Measurements from ENCODE around the gene CALU. TPM values are rescaled to one million over a fixed set of nuclear protein-coding genes. Genes with fewer than 3 reads are reported as not detected.

Gene CALU
- polyA plus RNA-seq, 1 donor = 92.5 TPM

DNA sequence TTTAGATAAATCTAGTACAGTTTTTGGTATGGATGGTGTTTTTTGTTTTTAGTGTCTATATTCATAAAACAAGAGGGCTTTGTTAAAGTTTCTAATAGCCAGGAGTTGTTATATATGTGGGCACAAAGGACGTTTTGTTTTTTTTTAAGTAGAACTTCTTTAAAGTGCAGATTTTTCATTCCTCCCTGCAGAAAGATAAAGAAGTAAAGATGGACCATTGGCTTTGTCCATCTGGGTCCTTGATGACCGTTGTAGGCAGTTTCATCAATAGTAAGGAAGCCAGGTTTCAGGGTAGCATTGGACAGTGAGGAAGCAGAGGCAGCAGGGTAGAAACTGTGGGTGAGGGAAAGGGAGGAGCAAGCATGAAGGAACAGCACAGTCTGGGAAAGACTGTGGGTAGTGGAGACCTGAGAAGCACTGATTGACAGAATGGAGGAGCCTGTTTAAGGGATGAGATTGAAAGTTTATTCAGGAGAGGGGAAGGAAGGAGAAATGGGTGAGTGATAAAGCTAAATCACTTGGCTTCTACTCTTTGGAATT lies 5.3 kb downstream of the CALU start:
- WGBS (ENCODE audit: insufficient coverage, low lambda C conversion rate) = no CpG with 5 or more reads among the region's 2 CpGs
- no peaks in the 10 kb centered on the region for H3K27me3 ChIP-seq (ENCODE audit: control insufficient read depth, insufficient read depth, low read length)
- H3K36me3 ChIP-seq (ENCODE audit: control insufficient read depth, insufficient read depth, low read length) = peaks cover 11% of the 10 kb centered on the region
- no peak overlapping the region for H3K4me3 ChIP-seq (ENCODE audit: low read length)
- H3K4me1 ChIP-seq (ENCODE audit: control insufficient read depth, insufficient read depth, low read length) = peaks cover 9% of the 10 kb centered on the region
- H3K27ac ChIP-seq (ENCODE audit: low read length) = no peak overlapping the region
- H3K9me3 ChIP-seq (ENCODE audit: control insufficient read depth, low read depth, low read length) = no peaks in the 10 kb centered on the region
- DNase-seq = no peak

GRCh38 chr7:128745706-128746105 lies 6.5 kb downstream of the CALU start:
- H3K4me3 ChIP-seq (ENCODE audit: low read length) = no peak overlapping the region
- peaks cover 17% of the 10 kb centered on the region for H3K36me3 ChIP-seq (ENCODE audit: control insufficient read depth, insufficient read depth, low read length)
- no peak for DNase-seq
- no peak overlapping the region for H3K27ac ChIP-seq (ENCODE audit: low read length)
- no peaks in the 10 kb centered on the region for H3K9me3 ChIP-seq (ENCODE audit: control insufficient read depth, low read depth, low read length)
- H3K27me3 ChIP-seq (ENCODE audit: control insufficient read depth, insufficient read depth, low read length) = no peaks in the 10 kb centered on the region
- 67% methylated on average over 1 of the region's 1 CpG for WGBS (ENCODE audit: insufficient coverage, low lambda C conversion rate)
- peaks cover 4% of the 10 kb centered on the region for H3K4me1 ChIP-seq (ENCODE audit: control insufficient read depth, insufficient read depth, low read length)

- H3K4me1 ChIP-seq (ENCODE audit: control insufficient read depth, insufficient read depth, low read length) = no peaks in the 10 kb centered on the region
- no peak overlapping the region for H3K4me3 ChIP-seq (ENCODE audit: low read length)
- peaks cover 24% of the 10 kb centered on the region for H3K36me3 ChIP-seq (ENCODE audit: control insufficient read depth, insufficient read depth, low read length)
- WGBS (ENCODE audit: insufficient coverage, low lambda C conversion rate) = no CpG with 5 or more reads among the region's 6 CpGs
- DNase-seq = peak; percentile 20 to 64
- H3K27ac ChIP-seq (ENCODE audit: low read length) = no peak overlapping the region
- H3K9me3 ChIP-seq (ENCODE audit: control insufficient read depth, low read depth, low read length) = no peaks in the 10 kb centered on the region
- no peaks in the 10 kb centered on the region for H3K27me3 ChIP-seq (ENCODE audit: control insufficient read depth, insufficient read depth, low read length)
Observed at GRCh38 chr7:128747327-128748079, 8.3 kb downstream of the CALU start.

DNA sequence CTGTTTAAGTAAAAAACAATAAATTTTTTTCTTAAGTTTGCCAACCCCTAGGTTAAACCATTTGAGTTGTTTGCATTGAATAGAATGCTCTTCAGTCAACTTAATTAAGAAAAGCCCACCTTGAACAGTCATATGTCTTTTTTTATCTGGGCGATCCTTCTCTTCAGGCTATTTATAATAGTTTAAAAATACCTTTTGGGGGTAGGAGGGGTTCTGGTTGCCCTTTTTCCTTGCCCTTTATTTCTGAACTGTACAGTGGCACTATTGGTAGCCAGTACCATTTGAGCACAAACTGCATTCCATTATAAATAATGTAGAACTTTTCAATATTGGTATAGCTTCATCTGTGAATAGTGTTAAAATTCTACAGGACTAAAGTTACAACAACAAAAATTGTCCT lies 13.1 kb downstream of the CALU start:
- H3K27ac ChIP-seq (ENCODE audit: low read length) = no peak overlapping the region

DNA sequence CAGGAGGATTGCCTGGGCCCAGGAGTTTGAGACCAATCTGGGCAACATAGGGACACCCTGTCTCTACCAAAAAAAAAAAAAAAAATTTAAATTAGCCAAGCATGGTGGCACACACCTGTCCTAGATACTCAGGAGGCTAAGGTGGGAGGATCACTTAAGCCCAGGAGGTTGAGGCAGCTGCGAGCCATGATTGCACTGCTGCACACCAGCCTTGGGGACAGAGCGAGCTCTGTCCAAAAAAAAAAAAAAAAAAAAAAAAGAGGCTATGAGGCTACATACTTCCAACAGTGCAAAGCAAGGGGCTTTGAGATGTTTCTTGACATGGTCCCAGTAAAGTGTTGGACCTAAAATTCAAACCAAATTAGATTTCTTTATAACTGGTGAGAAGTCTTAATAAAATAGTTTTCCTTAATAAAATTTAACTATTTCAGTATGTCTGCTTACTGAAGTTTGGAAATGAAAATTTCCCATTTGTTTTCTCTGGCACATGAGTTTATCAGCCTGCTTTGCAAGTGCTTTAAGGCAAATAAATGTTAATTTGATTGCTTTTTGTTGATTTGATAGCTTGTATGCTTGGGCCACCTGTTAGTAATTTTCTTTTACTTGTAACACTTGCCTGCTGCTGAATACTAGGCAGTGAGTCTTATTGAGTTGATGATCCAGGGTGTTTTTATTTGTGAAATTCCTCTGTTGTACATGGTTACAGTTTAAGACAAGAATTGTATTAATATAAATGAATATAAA lies 16.1 kb downstream of the CALU start:
- H3K4me3 ChIP-seq (ENCODE audit: low read length) = no peak overlapping the region
- peaks cover 2% of the 10 kb centered on the region for H3K9me3 ChIP-seq (ENCODE audit: control insufficient read depth, low read depth, low read length)
- H3K27me3 ChIP-seq (ENCODE audit: control insufficient read depth, insufficient read depth, low read length) = no peaks in the 10 kb centered on the region
- no peak overlapping the region for H3K27ac ChIP-seq (ENCODE audit: low read length)
- no CpG with 5 or more reads among the region's 2 CpGs for WGBS (ENCODE audit: insufficient coverage, low lambda C conversion rate)
- no peaks in the 10 kb centered on the region for H3K4me1 ChIP-seq (ENCODE audit: control insufficient read depth, insufficient read depth, low read length)
- H3K36me3 ChIP-seq (ENCODE audit: control insufficient read depth, insufficient read depth, low read length) = peaks cover 64% of the 10 kb centered on the region
- DNase-seq = no peak

More for the DNA sequence above, 13.1 kb downstream of the CALU start:
- WGBS (ENCODE audit: insufficient coverage, low lambda C conversion rate) = no CpG with 5 or more reads among the region's 1 CpG
- H3K4me1 ChIP-seq (ENCODE audit: control insufficient read depth, insufficient read depth, low read length) = no peaks in the 10 kb centered on the region
- no peaks in the 10 kb centered on the region for H3K27me3 ChIP-seq (ENCODE audit: control insufficient read depth, insufficient read depth, low read length)
- no peaks in the 10 kb centered on the region for H3K9me3 ChIP-seq (ENCODE audit: control insufficient read depth, low read depth, low read length)
- no peak for DNase-seq
- no peak overlapping the region for H3K4me3 ChIP-seq (ENCODE audit: low read length)
- peaks cover 57% of the 10 kb centered on the region for H3K36me3 ChIP-seq (ENCODE audit: control insufficient read depth, insufficient read depth, low read length)

GRCh38 chr7:128755819-128756476 lies 16.8 kb downstream of the CALU start:
- H3K4me1 ChIP-seq (ENCODE audit: control insufficient read depth, insufficient read depth, low read length) = no peaks in the 10 kb centered on the region
- WGBS (ENCODE audit: insufficient coverage, low lambda C conversion rate) = no CpG with 5 or more reads among the region's 5 CpGs
- peaks cover 2% of the 10 kb centered on the region for H3K9me3 ChIP-seq (ENCODE audit: control insufficient read depth, low read depth, low read length)
- DNase-seq = peak in 1 of 2 donors; percentile 15
- H3K27ac ChIP-seq (ENCODE audit: low read length) = no peak overlapping the region
- H3K4me3 ChIP-seq (ENCODE audit: low read length) = no peak overlapping the region
- H3K36me3 ChIP-seq (ENCODE audit: control insufficient read depth, insufficient read depth, low read length) = peaks cover 69% of the 10 kb centered on the region
- no peaks in the 10 kb centered on the region for H3K27me3 ChIP-seq (ENCODE audit: control insufficient read depth, insufficient read depth, low read length)

- Histone ChIP-seq H3K4me3 (ENCODE audit: low read length) (no peak overlapping the region), H3K36me3 (ENCODE audit: control insufficient read depth, insufficient read depth, low read length) (peaks cover 66% of the 10 kb centered on the region), H3K27me3 (ENCODE audit: control insufficient read depth, insufficient read depth, low read length) (no peaks in the 10 kb centered on the region), H3K9me3 (ENCODE audit: control insufficient read depth, low read depth, low read length) (peaks cover 2% of the 10 kb centered on the region), H3K27ac (ENCODE audit: low read length) (no peak overlapping the region), H3K4me1 (ENCODE audit: control insufficient read depth, insufficient read depth, low read length) (no peaks in the 10 kb centered on the region)
- WGBS (ENCODE audit: insufficient coverage, low lambda C conversion rate) = no CpG with 5 or more reads among the region's 2 CpGs
- DNase-seq = no peak
Observed at GRCh38 chr7:128757203-128757602, 18.0 kb downstream of the CALU start.

DNA sequence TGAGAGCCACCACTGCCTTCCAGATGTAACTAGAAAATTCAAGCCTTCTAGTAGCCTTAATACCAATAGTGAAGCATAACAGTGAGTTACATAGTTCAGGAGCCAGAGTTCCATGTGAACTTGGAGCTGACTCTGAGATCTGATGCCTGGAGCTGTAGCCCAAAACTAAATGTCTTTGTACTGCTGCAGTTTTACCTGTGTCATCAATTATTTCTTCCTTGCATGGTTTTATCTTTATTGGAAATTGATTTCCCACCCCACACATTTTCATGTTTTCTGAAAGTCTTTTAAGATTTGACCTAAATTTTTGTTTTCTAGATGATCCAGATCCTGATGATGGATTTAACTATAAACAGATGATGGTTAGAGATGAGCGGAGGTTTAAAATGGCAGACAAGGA lies 19.4 kb downstream of the CALU start:
- Histone ChIP-seq H3K4me1 (ENCODE audit: control insufficient read depth, insufficient read depth, low read length) (no peaks in the 10 kb centered on the region), H3K36me3 (ENCODE audit: control insufficient read depth, insufficient read depth, low read length) (peaks cover 70% of the 10 kb centered on the region)

DNA sequence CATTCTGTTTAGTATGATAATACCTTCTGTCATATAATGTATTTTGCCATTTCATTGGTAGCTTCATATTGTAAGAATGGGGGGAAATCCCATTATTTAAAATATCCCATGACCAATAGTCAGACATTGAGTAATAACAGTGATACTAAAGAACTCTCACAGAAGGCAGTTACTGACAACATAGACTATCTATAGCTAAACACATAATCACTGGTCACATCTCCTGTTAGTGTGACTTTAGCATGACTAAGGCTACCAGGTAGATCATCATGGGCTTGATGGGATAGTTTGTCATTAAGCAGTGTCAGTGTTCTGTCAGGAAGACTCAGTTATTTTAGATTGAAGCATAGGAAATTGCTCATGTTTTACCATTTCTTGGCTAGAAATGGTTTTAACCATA lies 20.1 kb downstream of the CALU start:
- DNase-seq = no peak
- H3K4me1 ChIP-seq (ENCODE audit: control insufficient read depth, insufficient read depth, low read length) = no peaks in the 10 kb centered on the region
- H3K27ac ChIP-seq (ENCODE audit: low read length) = no peak overlapping the region
- peaks cover 2% of the 10 kb centered on the region for H3K9me3 ChIP-seq (ENCODE audit: control insufficient read depth, low read depth, low read length)
- H3K4me3 ChIP-seq (ENCODE audit: low read length) = no peak overlapping the region
- no peaks in the 10 kb centered on the region for H3K27me3 ChIP-seq (ENCODE audit: control insufficient read depth, insufficient read depth, low read length)
- H3K36me3 ChIP-seq (ENCODE audit: control insufficient read depth, insufficient read depth, low read length) = peaks cover 71% of the 10 kb centered on the region

More for the DNA sequence above, 19.4 kb downstream of the CALU start:
- Histone ChIP-seq H3K9me3 (ENCODE audit: control insufficient read depth, low read depth, low read length) (peaks cover 2% of the 10 kb centered on the region), H3K27me3 (ENCODE audit: control insufficient read depth, insufficient read depth, low read length) (no peaks in the 10 kb centered on the region), H3K4me3 (ENCODE audit: low read length) (no peak overlapping the region), H3K27ac (ENCODE audit: low read length) (no peak overlapping the region)
- 100% methylated on average over 1 of the region's 1 CpG for whole genome bisulfite sequencing (ENCODE audit: insufficient coverage, low lambda C conversion rate)
- DNase-seq = no peak

DNA sequence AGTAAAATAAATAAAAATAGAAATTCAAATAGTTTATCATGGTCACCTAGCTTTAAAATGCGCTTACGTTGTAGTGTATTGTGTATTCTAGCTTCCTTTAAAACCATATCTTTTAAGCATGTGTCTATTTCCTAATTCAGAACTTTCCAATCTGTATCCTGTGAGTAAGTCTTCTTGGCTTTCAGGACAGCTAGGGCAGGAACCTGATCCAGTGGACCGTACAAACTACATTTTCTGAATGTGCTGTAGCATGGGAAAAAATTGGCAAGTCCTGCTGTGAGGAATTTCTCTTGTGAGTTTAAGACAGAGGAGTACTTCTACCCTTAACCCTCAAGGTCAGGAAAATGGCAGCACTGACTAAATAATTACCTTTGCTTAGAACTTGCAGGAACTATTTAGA lies 24.4 kb downstream of the CALU start:
- Histone ChIP-seq H3K27ac (ENCODE audit: low read length) (no peak overlapping the region), H3K36me3 (ENCODE audit: control insufficient read depth, insufficient read depth, low read length) (peaks cover 62% of the 10 kb centered on the region), H3K4me1 (ENCODE audit: control insufficient read depth, insufficient read depth, low read length) (no peaks in the 10 kb centered on the region), H3K27me3 (ENCODE audit: control insufficient read depth, insufficient read depth, low read length) (no peaks in the 10 kb centered on the region), H3K4me3 (ENCODE audit: low read length) (no peak overlapping the region), H3K9me3 (ENCODE audit: control insufficient read depth, low read depth, low read length) (peaks cover 2% of the 10 kb centered on the region)
- 100% methylated on average over 2 of the region's 3 CpGs for WGBS (ENCODE audit: insufficient coverage, low lambda C conversion rate)
- DNase-seq = no peak
